ENCODE results near the gene LCE3B. TPM values are rescaled to one million over a fixed set of nuclear protein-coding genes. Genes with fewer than 3 reads are reported as not detected.
"Not testable (repeated sequence)": the region's sequence is repeated elsewhere in the genome, so short reads cannot be mapped to it uniquely, and the experiment has no call there.

Gene LCE3B, protein sequence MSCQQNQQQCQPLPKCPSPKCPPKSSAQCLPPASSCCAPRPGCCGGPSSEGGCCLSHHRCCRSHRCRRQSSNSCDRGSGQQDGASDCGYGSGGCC
- not detected for total RNA-seq
- long read RNA-seq: 0 reads

DNA sequence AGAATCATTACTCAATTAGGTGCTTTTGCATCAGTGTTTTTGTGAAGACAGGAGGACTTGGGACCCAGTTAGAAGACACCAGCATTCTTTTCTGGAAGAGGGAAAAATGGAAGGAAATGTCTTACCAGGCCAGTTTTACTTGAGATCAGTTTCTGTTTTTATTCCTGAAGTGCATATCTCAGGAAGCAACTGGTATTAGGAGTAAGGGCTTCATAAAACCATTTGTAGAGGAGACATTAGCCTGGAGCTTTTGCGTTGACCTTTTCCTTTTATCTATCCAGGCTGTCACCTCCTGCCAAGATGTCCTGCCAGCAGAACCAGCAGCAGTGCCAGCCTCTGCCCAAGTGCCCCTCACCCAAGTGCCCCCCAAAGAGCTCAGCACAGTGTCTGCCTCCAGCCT is at the start of gene LCE3B:
Gene LCE3B, plus strand, starts transcription at position 301 of the 400 bp plus-strand sequence. Its CDS starts 0 bp downstream, at position 301.
- ATAC-seq (no peak), DNase-seq (no peak)
- intact Hi-C loops (cut with DNase I): no loop called here

- ATAC-seq: no peak
- no peak for DNase-seq
- intact Hi-C loops (cut with DNase I): no loop called here
These were observed 48.5 kb upstream of the LCE3B start for GRCh38 chr1:152565115-152565514.

- no peak for ATAC-seq
- intact Hi-C loops (cut with DNase I): no loop called here
- DNase-seq: no peak
These were observed 47.9 kb upstream of the LCE3B start for GRCh38 chr1:152565535-152566215.

DNA sequence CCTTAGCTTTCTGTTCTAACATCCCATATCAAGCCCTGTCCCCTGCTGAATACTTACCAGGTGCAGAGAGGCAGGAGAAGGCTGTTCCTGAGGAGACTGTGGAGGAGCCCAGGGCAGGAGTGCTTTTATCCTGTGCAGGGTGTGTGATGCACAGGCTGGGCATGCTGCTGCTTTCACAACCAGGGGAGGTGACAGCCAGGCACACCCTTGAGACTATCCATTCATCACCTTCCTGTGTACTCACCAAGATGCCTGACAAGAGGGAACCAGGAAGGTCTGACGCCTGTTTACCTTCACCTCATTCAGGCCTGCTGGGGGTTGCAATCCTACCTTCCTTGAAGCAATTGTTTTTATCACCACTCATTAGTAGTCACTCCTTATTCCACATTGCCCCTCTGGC is 46.9 kb upstream of the LCE3B start, which contains the start of gene LCE3E:
Gene LCE3E, minus strand, starts transcription at position 100 of the 400 bp plus-strand sequence. CDS start 572 bp downstream, outside the sequence.
- no peak for ATAC-seq
- intact Hi-C loops (cut with DNase I): no loop called here
- DNase-seq: no peak

- ATAC-seq (no peak), DNase-seq (no peak)
- intact Hi-C loops (cut with DNase I): no loop called here
These were observed 36.4 kb upstream of the LCE3B start for GRCh38 chr1:152577168-152577567.

GRCh38 chr1:152579526-152579925 is 34.1 kb upstream of the LCE3B start:
- ATAC-seq; intact Hi-C loops (cut with DNase I): not testable (repeated sequence)

GRCh38 chr1:152580433-152580832 is 33.2 kb upstream of the LCE3B start, which contains the start of gene LCE3D:
TSS of gene LCE3D (minus strand) at chr1:152580516. CDS start at chr1:152579936, 580 bp downstream.
- ATAC-seq (no peak), DNase-seq (no peak)
- intact Hi-C loops (cut with DNase I): no loop called here

More at GRCh38 chr1:152579526-152579925, 34.1 kb upstream of the LCE3B start:
- DNase-seq: not testable (repeated sequence)

DNA sequence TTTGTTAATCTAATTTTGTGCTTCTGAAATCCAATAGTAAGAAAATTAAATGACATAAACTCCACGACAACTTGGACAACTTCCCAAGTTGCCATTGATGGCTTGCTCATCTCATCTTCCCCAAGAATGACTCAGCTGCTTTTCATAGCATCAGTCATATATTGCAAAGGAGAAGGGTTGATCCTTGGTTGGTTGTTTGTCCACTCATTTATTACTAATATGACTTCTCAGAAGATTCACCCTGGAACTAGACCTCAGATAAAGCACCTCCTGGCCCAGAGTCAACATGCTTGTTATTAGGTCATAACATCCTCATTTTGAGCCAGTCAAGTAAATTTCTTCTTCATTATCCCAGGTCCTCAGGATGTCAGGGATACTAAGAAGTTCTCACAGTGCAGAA is 31.0 kb upstream of the LCE3B start:
- no peak for DNase-seq
- no peak for ATAC-seq
- intact Hi-C loops (cut with DNase I): no loop called here

DNA sequence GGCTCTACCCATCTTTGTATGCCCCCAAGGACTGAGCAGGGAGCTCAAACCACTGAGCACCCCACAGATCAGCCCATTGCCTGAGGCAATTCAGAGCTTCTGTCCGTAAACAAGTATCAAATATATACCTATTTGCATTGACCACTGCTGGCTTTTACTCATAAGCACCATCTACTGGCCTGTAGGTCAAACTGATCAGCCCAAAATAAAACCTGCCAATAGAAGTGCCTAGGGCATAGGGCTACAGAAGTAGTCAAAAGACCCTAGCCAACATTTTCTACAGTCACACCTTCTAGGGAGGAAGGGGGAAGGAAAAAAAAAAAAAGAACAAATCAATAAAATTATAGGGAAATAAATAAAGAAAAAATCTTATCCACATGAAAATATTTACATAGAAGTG is 28.0 kb upstream of the LCE3B start:
- ATAC-seq: no peak
- no peak for DNase-seq
- intact Hi-C loops (cut with DNase I): no loop called here

- DNase-seq (no peak), ATAC-seq (no peak)
- intact Hi-C loops (cut with DNase I): no loop called here
These were observed 16.6 kb upstream of the LCE3B start for GRCh38 chr1:152596986-152597385.

DNA sequence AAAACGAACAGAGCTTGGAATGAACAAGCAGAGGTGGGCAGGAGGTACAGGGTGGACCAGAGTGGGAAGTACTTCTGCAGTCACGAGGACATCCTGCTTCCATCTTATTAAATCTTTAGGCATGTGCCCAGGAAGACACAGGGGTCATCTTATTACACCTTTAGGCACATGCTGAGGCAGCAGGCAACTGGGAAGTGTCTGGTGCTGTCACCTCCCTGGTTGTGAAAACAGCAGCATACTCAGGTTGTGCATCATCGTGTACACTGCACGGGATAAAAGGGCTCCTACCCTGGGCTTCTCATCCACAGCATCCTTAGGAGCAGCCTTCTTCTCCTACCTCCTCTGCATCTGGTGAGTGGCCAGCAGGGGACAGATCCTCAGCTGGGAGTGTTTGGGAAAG is 13.7 kb upstream of the LCE3B start, which contains the start of gene LCE3C:
Gene LCE3C, plus strand, starts transcription at position 301 of the 400 bp plus-strand sequence. CDS start 498 bp downstream, outside the sequence.
- intact Hi-C loops (cut with DNase I): no loop called here
- no peak for DNase-seq
- no peak for ATAC-seq

DNA sequence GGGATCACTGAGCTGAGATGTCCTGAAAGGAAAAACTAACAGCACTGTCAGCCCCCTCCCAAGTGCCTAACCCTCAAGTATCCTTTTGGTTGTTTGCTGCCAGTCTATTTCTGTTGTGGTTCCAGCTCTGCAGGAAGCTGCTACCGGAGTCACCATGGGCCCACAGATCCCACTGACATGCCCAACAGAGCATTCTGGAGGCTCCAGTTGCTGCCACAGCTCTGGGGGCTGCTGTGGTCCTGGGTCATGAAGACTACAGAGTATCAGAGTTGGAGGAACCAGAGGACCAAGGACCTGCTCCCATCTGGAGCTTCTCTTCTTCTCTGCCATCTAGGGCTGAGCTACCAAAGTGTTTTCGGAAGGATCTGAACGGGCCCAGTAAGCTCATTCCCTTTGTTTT is 8.4 kb downstream of the LCE3B start:
- ATAC-seq: no peak

DNA sequence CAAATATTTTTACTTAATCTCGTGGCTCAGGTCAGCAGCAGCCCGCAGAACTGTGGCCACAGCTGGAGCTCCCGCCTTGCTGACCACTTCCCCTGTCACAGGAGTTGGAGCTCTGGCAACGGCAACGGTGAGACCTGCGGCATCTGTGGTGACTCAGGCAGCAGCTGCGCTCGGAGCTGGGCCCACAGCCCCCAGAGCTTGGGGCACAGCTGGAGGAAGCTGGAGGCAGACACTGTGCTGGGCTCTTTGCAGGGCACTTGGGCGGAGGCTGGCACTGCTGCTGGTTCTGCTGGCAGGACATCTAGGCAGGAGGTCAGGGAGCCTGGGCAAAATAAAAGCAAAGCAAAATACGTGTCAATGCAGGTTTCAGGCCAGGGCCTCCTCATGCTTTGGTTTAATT is 9.2 kb downstream of the LCE3B start, which contains the start of gene LCE3A:
Gene LCE3A, minus strand, starts transcription at position 301 of the 400 bp plus-strand sequence. Its CDS starts 0 bp downstream, at position 301.
- DNase-seq (no peak), ATAC-seq (peak in 1 of 2 donors; percentile 68)
- intact Hi-C loops (cut with DNase I): no loop called here

More for the DNA sequence above, 8.4 kb downstream of the LCE3B start:
- intact Hi-C loops (cut with DNase I): no loop called here
- no peak for DNase-seq

GRCh38 chr1:152623203-152623844 is 9.7 kb downstream of the LCE3B start:
- ATAC-seq: peak in 1 of 2 donors; percentile 32
- no peak for DNase-seq

DNA sequence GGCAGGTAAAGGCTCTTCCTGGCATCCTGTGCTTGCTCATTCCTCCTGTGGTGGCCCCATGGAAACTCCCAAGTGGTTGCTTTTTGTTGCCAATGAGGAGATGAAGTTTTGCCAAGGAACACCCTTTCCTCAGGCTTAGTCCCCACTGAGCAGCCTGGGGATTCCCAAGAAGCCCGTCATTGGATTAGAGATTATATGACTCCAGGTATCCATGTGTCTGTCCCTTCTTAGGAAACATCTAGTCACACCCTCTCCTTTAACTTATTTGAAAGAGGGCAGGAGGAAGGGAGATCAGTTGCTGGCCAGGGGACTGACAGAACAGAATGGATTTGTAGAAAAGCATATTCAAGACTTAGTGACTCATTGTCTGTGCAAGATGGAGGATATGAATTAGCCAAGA is 13.1 kb downstream of the LCE3B start:
- DNase-seq: no peak
- intact Hi-C loops (cut with DNase I): no loop called here
- ATAC-seq: no peak

More at GRCh38 chr1:152623203-152623844, 9.7 kb downstream of the LCE3B start:
- intact Hi-C loops (cut with DNase I): no loop called here

DNA sequence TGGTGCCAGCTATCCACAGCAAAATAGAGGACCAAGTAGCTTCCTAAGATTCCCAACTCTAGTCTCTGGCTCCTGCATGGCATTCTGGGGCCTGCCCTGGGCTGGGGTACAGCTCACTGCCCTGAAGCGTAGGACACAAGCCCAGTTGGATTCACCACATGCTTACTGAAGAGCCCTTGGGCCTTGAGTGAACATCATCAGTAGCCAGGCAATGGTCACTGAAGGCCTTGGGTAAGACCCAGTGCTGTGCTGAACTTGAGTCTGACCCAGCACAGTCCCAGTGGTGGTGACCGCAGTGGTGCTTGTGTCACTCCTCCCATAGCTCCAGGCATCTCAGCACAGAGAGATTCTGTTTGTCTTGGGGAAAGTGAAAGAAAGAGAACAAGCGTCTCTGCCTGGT is 17.0 kb downstream of the LCE3B start:
- intact Hi-C loops (cut with DNase I): no loop called here
- no peak for ATAC-seq

DNA sequence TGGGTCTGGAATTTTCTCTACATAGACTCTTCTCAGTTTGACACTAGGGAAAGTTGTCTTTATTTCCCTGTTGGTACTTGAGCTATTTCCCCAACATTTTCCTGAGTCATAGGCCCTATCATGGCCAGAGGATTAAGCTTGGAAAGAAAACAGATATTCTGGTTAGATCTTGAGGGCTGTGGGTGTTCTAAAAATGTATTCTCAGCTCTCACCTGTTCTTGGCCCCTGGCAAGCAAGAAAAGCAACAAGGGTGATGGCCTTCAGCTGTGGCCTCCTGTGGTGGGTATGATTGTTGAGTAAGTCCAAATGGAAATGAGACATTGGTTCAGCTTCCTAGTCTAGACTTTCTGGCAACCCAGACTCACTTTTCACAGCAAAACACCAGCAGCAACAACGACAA is 26.7 kb downstream of the LCE3B start:
- intact Hi-C loops (cut with DNase I): no loop called here
- ATAC-seq (no peak), DNase-seq (no peak)

More for the DNA sequence above, 17.0 kb downstream of the LCE3B start:
- DNase-seq: no peak

GRCh38 chr1:152643945-152644344 is 30.3 kb downstream of the LCE3B start:
- no peak for DNase-seq
- intact Hi-C loops (cut with DNase I): no loop called here
- no peak for ATAC-seq

DNA sequence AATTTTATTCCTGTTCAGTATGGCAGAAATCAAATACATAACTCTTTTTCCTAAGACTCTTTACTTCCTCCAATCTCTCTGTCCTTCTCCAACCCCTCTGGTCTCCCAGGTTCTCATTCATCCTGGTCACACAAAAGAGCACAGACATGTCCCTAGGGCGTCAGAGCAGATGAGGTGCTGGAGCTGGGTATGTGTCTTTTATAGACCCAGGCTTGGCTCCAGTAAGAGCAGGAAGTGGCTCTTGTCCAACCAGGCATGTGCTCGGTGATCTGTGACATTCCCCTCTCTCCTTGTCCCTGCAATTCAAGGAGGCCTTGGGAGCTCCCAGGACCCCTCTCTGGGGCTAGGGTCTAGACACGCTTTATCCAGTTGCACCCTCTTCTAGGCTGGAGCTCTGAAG is 31.5 kb downstream of the LCE3B start:
- intact Hi-C loops (cut with DNase I): no loop called here
- no peak for ATAC-seq
- DNase-seq: no peak

GRCh38 chr1:152646656-152647055 is 33.0 kb downstream of the LCE3B start:
- intact Hi-C loops (cut with DNase I): no loop called here
- ATAC-seq: no peak
- no peak for DNase-seq

Measured in left cardiac atrium (tissue), 4 donors.